ENCODE measurements around the gene SLC13A2.

Gene SLC13A2

DNA sequence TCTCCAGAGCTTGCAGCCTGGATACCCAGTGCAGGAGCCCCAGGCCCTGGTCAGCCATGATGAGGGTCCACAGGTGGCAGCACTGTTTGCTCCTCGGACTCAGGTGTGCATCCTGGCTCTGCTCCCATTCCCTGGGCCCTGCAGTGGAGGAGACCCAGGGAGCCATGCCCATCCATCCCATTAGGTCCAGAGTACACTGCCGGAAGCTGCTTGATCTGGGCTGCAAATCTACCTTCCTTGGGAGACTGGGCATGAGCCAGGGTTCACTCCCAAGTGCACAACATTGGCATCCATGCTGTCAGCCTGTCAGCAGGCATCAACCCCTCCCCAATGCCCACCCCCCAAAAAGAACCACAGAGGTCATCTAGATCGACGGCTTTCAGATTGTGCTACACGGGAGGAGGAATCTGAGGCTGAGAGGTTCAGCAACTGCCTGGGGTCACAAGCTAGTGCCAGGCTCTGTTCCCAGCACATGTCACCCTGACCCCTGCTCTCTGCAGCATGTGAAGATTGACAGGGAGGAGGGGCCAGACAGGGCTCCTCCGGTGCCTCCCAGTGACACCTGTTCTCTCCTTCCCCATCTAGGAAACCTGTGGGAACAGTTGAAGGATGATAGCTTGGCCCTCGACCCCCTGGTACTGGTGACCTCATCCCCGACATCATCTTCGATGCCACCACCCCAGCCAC is 63.2 kb downstream of the SLC13A2 start:
- H3K9ac ChIP-seq (ENCODE audit: low read length), result no peak overlapping the region
- H3K36me3 ChIP-seq (ENCODE audit: control insufficient read depth, insufficient read depth, low read length), result no peaks in the 10 kb centered on the region
- H3K27me3 ChIP-seq (ENCODE audit: control insufficient read depth, insufficient read depth, low read length), result peaks cover under 1% of the 10 kb centered on the region

DNA sequence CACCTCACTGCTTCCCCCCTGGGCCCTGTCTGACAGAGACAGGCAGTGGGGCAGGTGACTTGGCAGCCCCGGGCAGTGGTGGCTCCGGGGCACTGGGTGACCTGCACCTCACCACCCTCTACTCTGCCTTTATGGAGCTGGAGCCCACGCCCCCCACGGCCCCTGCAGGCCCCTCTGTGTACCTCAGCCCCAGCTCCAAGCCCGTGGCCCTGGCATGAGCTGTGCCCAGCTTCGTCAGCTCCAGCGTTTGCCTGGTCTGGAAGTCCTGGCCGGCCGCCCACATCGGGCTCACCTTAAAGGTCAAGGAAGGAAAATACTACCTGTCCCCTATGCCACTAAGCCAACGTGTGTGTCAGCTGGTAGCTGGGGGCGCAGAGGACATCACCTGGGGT is 63.8 kb downstream of the SLC13A2 start:
- H3K9me3 ChIP-seq (ENCODE audit: control insufficient read depth, low read length), result no peaks in the 10 kb centered on the region
- peaks cover 52% of the 10 kb centered on the region for H3K4me1 ChIP-seq (ENCODE audit: control insufficient read depth, insufficient read depth, low read length)
- H3K9ac ChIP-seq (ENCODE audit: low read length), result no peak overlapping the region
- no peaks in the 10 kb centered on the region for H3K36me3 ChIP-seq (ENCODE audit: control insufficient read depth, insufficient read depth, low read length)
- H3K4me3 ChIP-seq (ENCODE audit: low read length), result no peak overlapping the region
- no peaks in the 10 kb centered on the region for H3K27me3 ChIP-seq (ENCODE audit: control insufficient read depth, insufficient read depth, low read length)

More for the DNA sequence above, 63.2 kb downstream of the SLC13A2 start:
- Histone ChIP-seq H3K4me1 (ENCODE audit: control insufficient read depth, insufficient read depth, low read length) (peaks cover 54% of the 10 kb centered on the region), H3K4me3 (ENCODE audit: low read length) (no peak overlapping the region), H3K9me3 (ENCODE audit: control insufficient read depth, low read length) (no peaks in the 10 kb centered on the region)

DNA sequence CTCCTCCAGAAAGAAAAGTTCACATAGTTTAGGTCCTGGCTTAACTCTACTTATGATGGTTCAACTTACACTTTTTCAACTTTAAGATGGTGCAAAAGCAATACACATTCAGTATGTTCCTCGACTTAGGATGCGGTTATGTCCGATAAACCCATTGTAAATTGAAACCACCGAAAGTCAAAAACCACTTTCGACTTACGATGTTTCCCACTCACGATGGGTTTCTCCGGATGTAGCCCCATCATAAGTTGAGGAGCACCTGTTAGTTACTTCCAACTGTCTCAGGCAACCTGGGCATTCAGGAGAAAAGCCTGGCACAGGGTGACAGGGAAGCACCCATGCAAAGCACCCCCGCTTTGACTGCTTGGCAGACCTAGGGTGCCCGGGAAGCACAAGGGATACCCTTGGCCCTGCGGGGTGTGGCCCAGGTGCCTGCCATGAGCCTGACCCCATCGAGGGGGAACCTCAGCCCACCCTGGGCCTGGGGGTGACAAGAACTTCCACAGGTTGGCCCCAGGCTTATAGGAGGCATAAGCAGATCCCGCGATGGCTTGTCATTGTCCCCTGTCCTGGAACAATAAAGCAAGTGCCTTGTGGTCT is 65.0 kb downstream of the SLC13A2 start:
- H3K9me3 ChIP-seq (ENCODE audit: control insufficient read depth, low read length), result no peaks in the 10 kb centered on the region
- no peaks in the 10 kb centered on the region for H3K27me3 ChIP-seq (ENCODE audit: control insufficient read depth, insufficient read depth, low read length)
- H3K36me3 ChIP-seq (ENCODE audit: control insufficient read depth, insufficient read depth, low read length), result no peaks in the 10 kb centered on the region
- H3K9ac ChIP-seq (ENCODE audit: low read length), result no peak overlapping the region
- H3K4me3 ChIP-seq (ENCODE audit: low read length), result no peak overlapping the region
- peaks cover 40% of the 10 kb centered on the region for H3K4me1 ChIP-seq (ENCODE audit: control insufficient read depth, insufficient read depth, low read length)

DNA sequence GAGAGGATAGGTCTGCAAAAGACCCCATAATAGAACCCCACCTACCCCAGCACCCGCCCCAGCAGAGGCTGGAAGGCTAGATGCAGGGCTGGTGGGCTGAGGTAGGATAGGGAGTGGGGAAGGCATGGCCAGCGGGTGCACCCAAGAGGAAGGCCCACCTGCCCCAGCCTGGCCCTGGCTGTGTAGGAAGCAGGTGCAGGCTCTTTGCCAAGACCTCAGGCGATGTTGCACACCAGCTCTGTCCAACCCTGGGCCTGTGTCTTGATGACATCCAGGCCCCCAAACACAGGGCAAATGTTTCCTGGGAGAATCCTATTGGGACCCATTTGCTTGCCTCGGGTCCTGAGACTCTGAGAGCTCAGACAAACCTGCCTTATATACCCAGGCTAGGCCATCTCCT is 66.8 kb downstream of the SLC13A2 start:
- H3K9me3 ChIP-seq (ENCODE audit: control insufficient read depth, low read length), result no peaks in the 10 kb centered on the region
- H3K4me1 ChIP-seq (ENCODE audit: control insufficient read depth, insufficient read depth, low read length), result peaks cover 23% of the 10 kb centered on the region
- H3K9ac ChIP-seq (ENCODE audit: low read length), result no peak overlapping the region
- H3K4me3 ChIP-seq (ENCODE audit: low read length), result no peak overlapping the region
- H3K27me3 ChIP-seq (ENCODE audit: control insufficient read depth, insufficient read depth, low read length), result no peaks in the 10 kb centered on the region
- no peaks in the 10 kb centered on the region for H3K36me3 ChIP-seq (ENCODE audit: control insufficient read depth, insufficient read depth, low read length)

DNA sequence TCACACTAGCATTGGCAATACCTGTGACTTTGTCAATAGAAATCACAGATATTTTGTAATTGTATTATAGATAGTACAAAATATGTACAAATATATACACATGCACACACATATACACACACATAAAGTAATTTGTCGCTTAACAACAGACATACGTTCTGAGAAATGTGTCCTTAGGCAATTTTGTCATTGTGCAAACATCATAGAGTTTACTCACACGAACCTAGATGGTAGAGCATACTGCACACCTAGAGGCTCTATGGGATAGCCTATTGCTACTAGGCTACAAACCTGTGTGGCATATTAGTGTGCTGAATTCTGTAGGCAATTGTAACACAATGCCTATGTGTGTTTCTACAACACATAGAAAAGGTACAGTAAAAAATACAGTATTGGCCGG is 68.0 kb downstream of the SLC13A2 start:
- H3K9me3 ChIP-seq (ENCODE audit: control insufficient read depth, low read length), result no peaks in the 10 kb centered on the region
- no peak overlapping the region for H3K9ac ChIP-seq (ENCODE audit: low read length)
- H3K36me3 ChIP-seq (ENCODE audit: control insufficient read depth, insufficient read depth, low read length), result no peaks in the 10 kb centered on the region
- peaks cover 11% of the 10 kb centered on the region for H3K4me1 ChIP-seq (ENCODE audit: control insufficient read depth, insufficient read depth, low read length)
- H3K4me3 ChIP-seq (ENCODE audit: low read length), result no peak overlapping the region
- no peaks in the 10 kb centered on the region for H3K27me3 ChIP-seq (ENCODE audit: control insufficient read depth, insufficient read depth, low read length)

- peaks cover 4% of the 10 kb centered on the region for H3K4me1 ChIP-seq (ENCODE audit: control insufficient read depth, insufficient read depth, low read length)
- no peak overlapping the region for H3K4me3 ChIP-seq (ENCODE audit: low read length)
- H3K9me3 ChIP-seq (ENCODE audit: control insufficient read depth, low read length), result no peaks in the 10 kb centered on the region
- no peaks in the 10 kb centered on the region for H3K27me3 ChIP-seq (ENCODE audit: control insufficient read depth, insufficient read depth, low read length)
- H3K9ac ChIP-seq (ENCODE audit: low read length), result no peak overlapping the region
- no peaks in the 10 kb centered on the region for H3K36me3 ChIP-seq (ENCODE audit: control insufficient read depth, insufficient read depth, low read length)
These were observed 71.1 kb downstream of the SLC13A2 start for GRCh38 chr17:28544402-28545140.

DNA sequence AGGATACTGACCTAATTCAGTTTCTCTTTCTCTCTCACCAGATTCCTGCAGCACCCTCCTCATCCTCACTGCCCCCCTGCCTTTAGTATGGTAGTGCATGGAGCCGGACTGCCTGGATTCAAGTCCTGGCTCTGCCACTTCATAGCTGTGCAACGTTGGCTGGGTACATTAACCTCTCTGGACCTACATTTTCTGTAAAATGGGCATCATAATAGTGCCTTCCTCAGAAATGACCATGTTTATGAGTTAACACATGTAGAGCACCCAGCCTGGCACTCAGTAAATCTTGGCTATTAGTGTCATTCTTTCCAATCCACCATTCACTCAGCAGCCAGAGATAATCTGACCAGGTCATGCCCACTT is 71.7 kb downstream of the SLC13A2 start:
- H3K9me3 ChIP-seq (ENCODE audit: control insufficient read depth, low read length), result no peaks in the 10 kb centered on the region
- no peaks in the 10 kb centered on the region for H3K36me3 ChIP-seq (ENCODE audit: control insufficient read depth, insufficient read depth, low read length)
- H3K4me1 ChIP-seq (ENCODE audit: control insufficient read depth, insufficient read depth, low read length), result peaks cover 4% of the 10 kb centered on the region
- no peak overlapping the region for H3K9ac ChIP-seq (ENCODE audit: low read length)
- H3K27me3 ChIP-seq (ENCODE audit: control insufficient read depth, insufficient read depth, low read length), result no peaks in the 10 kb centered on the region
- no peak overlapping the region for H3K4me3 ChIP-seq (ENCODE audit: low read length)

DNA sequence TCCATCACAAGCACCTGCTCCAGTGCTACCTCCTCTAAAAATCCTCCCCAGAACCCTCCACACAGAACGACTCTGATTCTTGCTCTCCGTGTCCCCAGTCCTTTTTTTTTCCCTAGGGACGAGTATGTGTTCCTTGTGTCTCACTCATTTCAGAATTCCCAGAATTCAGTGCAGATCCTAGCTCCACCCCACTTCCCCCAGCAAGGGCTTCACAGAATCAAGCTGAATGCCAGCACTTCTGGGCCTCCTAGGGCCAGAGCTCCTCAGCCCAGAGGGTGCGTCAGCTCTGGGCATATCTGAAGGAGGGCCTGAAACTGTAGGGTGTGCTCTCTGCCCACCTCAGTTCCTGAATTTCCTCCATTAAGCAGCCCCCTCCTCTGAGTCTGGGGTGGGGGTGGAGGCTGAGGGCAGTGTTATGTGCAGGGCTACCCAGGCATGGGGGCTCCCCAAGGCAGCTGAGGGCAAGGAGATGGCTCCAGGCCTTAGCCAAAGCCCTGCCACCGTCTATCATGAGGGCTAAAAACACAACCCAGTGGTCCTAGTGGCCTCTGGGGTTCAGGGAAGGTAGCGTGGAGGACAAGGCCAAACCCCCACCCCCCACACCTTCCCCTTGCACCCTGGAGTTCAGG is 72.5 kb downstream of the SLC13A2 start:
- H3K27me3 ChIP-seq (ENCODE audit: control insufficient read depth, insufficient read depth, low read length), result no peaks in the 10 kb centered on the region
- no peaks in the 10 kb centered on the region for H3K36me3 ChIP-seq (ENCODE audit: control insufficient read depth, insufficient read depth, low read length)
- no peak overlapping the region for H3K4me3 ChIP-seq (ENCODE audit: low read length)
- H3K9me3 ChIP-seq (ENCODE audit: control insufficient read depth, low read length), result no peaks in the 10 kb centered on the region
- peaks cover 4% of the 10 kb centered on the region for H3K4me1 ChIP-seq (ENCODE audit: control insufficient read depth, insufficient read depth, low read length)
- no peak overlapping the region for H3K9ac ChIP-seq (ENCODE audit: low read length)

- Histone ChIP-seq H3K9me3 (ENCODE audit: control insufficient read depth, low read length) (no peaks in the 10 kb centered on the region), H3K9ac (ENCODE audit: low read length) (no peak overlapping the region), H3K4me1 (ENCODE audit: control insufficient read depth, insufficient read depth, low read length) (peaks cover 9% of the 10 kb centered on the region), H3K36me3 (ENCODE audit: control insufficient read depth, insufficient read depth, low read length) (no peaks in the 10 kb centered on the region), H3K4me3 (ENCODE audit: low read length) (no peak overlapping the region), H3K27me3 (ENCODE audit: control insufficient read depth, insufficient read depth, low read length) (no peaks in the 10 kb centered on the region)
These were observed 73.7 kb downstream of the SLC13A2 start for GRCh38 chr17:28547096-28547622.

Measured in mucosa of stomach (tissue), 1 donor.